ENCODE data around the gene FXYD1. TPM values are rescaled to one million over a fixed set of nuclear protein-coding genes. Genes with fewer than 3 reads are reported as not detected.

Gene FXYD1
- total RNA-seq, 1 experiment from 2014 or later: not detected

DNA sequence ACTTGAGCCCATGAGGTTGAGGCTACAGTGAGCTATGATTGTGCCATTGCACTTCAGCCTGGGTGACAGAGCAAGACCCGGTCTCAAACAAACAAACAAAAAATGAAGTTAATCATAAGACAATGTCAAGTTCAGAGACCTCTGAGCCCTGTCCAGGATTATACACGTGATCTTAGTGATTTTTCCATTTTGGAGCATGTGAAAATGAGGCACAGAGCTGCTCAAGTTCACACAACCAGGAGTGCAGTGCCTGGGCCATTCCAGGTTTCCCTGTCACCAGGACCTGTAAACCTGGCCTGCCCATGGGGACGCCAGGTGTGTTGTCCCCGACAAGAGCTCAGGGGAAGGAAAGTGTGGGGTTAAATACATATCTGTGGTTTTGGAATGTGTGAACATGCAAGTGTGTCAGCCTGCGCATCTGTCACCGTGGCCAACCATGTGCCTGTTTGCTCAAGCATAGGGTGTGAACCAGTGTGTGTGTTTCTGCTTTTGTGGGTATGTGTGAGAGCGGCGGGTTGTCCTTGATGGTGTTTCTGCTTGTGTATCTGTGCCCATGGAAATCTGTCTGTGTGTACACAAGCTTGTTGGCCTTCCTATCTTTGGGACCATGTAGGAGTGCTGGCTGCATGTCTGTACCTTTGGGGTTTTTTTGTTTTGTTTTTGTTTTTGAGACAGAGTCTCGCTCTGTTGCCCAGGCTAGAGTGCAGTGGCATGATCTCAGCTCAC, 1.5 kb upstream of the FXYD1 start:
- no TSS peak for BruUV-seq (replicated peaks)
- H3F3A ChIP-seq (ENCODE audit: insufficient read depth, low read depth): peaks cover 12% of the 10 kb centered on the region; the same call in 1 of the 2 replicates
- H4K20me1 ChIP-seq (ENCODE audit: insufficient read depth): no peaks in the 10 kb centered on the region
- H3K27ac ChIP-seq: no peak overlapping the region
- no peaks in the 10 kb centered on the region for H3K9me2 ChIP-seq (ENCODE audit: insufficient read depth)
- CTCF ChIA-PET: no interaction called here
- intact Hi-C loops (cut with micrococcal nuclease; ENCODE audit: unreplicated experiment): no loop called here
- no peaks in the 10 kb centered on the region for H3K36me3 ChIP-seq (ENCODE audit: low read depth)
- no peak overlapping the region for H3K4me2 ChIP-seq
- no peak overlapping the region for H3K4me3 ChIP-seq
- H3K4me1 ChIP-seq (replicated peaks; ENCODE audit: insufficient read depth): peaks cover 14% of the 10 kb centered on the region
- no peaks in the 10 kb centered on the region for H3K79me2 ChIP-seq (ENCODE audit: low read depth)
- POLR2A ChIA-PET (ENCODE audit: unreplicated experiment): no interaction called here
- H3K9me3 ChIP-seq (ENCODE audit: insufficient read depth, low read depth): no peaks in the 10 kb centered on the region; the same call in 1 of the 2 replicates
- DNase-seq: no peak
- H2AFZ ChIP-seq: no peak overlapping the region
- no peaks in the 10 kb centered on the region for H3K27me3 ChIP-seq (ENCODE audit: insufficient read depth, low read depth)
- TF ChIP-seq, protein P1, sequence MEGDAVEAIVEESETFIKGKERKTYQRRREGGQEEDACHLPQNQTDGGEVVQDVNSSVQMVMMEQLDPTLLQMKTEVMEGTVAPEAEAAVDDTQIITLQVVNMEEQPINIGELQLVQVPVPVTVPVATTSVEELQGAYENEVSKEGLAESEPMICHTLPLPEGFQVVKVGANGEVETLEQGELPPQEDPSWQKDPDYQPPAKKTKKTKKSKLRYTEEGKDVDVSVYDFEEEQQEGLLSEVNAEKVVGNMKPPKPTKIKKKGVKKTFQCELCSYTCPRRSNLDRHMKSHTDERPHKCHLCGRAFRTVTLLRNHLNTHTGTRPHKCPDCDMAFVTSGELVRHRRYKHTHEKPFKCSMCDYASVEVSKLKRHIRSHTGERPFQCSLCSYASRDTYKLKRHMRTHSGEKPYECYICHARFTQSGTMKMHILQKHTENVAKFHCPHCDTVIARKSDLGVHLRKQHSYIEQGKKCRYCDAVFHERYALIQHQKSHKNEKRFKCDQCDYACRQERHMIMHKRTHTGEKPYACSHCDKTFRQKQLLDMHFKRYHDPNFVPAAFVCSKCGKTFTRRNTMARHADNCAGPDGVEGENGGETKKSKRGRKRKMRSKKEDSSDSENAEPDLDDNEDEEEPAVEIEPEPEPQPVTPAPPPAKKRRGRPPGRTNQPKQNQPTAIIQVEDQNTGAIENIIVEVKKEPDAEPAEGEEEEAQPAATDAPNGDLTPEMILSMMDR (conservative IDR thresholded peaks at IDR 0.05): no peak
- TF ChIP-seq EZH2 (IDR thresholded peaks at IDR 0.05; ENCODE audit: low read depth): no peak

DNA sequence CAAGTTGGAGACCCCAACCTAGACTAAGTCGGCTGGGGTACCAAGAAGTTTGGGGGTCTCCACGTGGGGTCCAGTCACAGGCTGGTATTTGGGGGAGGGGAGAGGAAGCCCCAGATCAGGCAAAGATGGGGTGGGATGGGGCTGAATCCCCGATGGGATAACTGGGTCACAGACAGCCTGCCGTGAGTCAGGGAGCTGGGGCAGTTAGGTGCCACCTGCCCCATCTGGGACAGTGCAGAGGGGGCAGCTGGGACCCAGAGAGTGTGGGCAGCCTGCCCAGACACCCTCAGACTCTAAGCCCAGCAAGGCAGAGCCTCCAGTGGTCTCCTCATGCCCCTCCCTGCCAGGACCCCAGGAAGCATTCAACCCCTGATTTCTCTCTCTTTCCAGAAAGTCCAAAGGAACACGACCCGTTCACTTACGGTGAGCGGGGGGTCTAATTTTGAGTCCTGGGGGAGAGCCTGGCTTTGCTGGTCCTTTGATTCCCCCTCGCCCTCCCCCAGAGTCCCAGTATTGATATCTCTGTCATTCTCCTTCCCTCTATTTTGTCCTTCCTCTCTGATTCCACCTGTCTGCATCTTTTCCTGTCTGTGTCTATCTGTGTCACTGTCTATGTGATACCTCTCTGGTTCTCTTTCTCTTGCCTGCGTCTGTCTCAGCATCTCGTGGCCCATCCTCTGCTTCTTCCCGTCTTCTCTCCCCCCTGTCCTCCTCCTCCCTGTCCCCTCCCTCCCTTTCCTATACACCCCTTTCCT, 1.8 kb downstream of the FXYD1 start:
- Histone ChIP-seq H3K27me3 (ENCODE audit: insufficient read depth, low read depth) (no peaks in the 10 kb centered on the region), H2AFZ (no peak overlapping the region), H3K4me2 (peak overlapping the region; percentile 39; the same call in 1 of the 2 replicates), H3K4me3 (no peak overlapping the region), H3K4me1 (replicated peaks; ENCODE audit: insufficient read depth) (peaks cover 21% of the 10 kb centered on the region), H3K36me3 (ENCODE audit: low read depth) (no peaks in the 10 kb centered on the region), H3K27ac (no peak overlapping the region), H3K9me3 (ENCODE audit: insufficient read depth, low read depth) (no peaks in the 10 kb centered on the region), H4K20me1 (ENCODE audit: insufficient read depth) (no peaks in the 10 kb centered on the region), H3K79me2 (ENCODE audit: low read depth) (no peaks in the 10 kb centered on the region), H3F3A (ENCODE audit: insufficient read depth, low read depth) (peaks cover 26% of the 10 kb centered on the region; the same call in 1 of the 2 replicates), H3K9me2 (ENCODE audit: insufficient read depth) (no peaks in the 10 kb centered on the region)
- no peak for DNase-seq
- intact Hi-C loops (cut with micrococcal nuclease; ENCODE audit: unreplicated experiment): loop anchor here (2.0 to 10.0 kb wide), 4 partner anchors 52 to 214 kb away; partner anchors contain the start of genes FFAR3 and USF2
- ChIA-PET POLR2A (ENCODE audit: unreplicated experiment) (interaction anchor here (0.6 to 0.7 kb wide), 3 partner anchors 14 to 1516 kb away, joined by 4 to 19 read pairs (median 13); partner anchors contain the start of genes FXYD3 and FXYD5), CTCF (interaction anchor here (0.6 to 2.2 kb wide), 14 partner anchors 24 to 1767 kb away, joined by 3 to 23 read pairs (median 4); partner anchors contain the start of gene CEBPG)
- TF ChIP-seq, protein P1 (conservative IDR thresholded peaks at IDR 0.05): no peak
- no peak for TF ChIP-seq EZH2 (IDR thresholded peaks at IDR 0.05; ENCODE audit: low read depth)
- no TSS peak for BruUV-seq (replicated peaks)

Measured in PC-9 (cell line).